Sigmoid colon (tissue), 7 donors: ENCODE data around the gene SLC25A1. TPM values are rescaled to one million over a fixed set of nuclear protein-coding genes. Genes with fewer than 3 reads are reported as not detected.
"Not testable (repeated sequence)": the region's sequence is repeated elsewhere in the genome, so short reads cannot be mapped to it uniquely, and the experiment has no call there.

Source experiments
- DNase-seq: peaks from one replicate; pipeline ENCODE4 v3.0.0-alpha.2; 2019
- H3K27ac ChIP-seq, 4 donors: fragments of 200-600 bp; sonication (generic); one replicate each; pipeline ENCODE4 v1.5.1; 2016 to 2019; ENCODE audit warnings: mild to moderate bottlenecking in 1 of 4
- H3K27me3 ChIP-seq, 3 donors: fragments of 200-600 bp; sonication (generic); one replicate each; pipeline ENCODE4 v1.5.1; 2019; ENCODE audit warnings: mild to moderate bottlenecking in 1 of 3
- H3K36me3 ChIP-seq, 4 donors: fragments of 200-600 bp; sonication (generic); one replicate each; pipeline ENCODE4 v1.5.1; 2016 to 2019
- H3K4me1 ChIP-seq, 4 donors: fragments of 200-600 bp; sonication (generic); one replicate each; pipeline ENCODE4 v1.5.1; 2017 to 2019
- H3K4me3 ChIP-seq, 4 donors: fragments of 200-600 bp; sonication (generic); one replicate each; pipeline ENCODE4 v1.5.1; 2017 to 2019; ENCODE audit warnings: mild to moderate bottlenecking in 2 of 4, moderate library complexity in 1 of 4
- H3K9me3 ChIP-seq, 4 donors: fragments of 200-600 bp in 3 of 4; sonication (generic) in 3 of 4; one replicate each; pipeline versions ENCODE4 v1.5.1 to v1.6.1; 2013 to 2019
- CTCF ChIP-seq, 4 experiments: fragments of 450-650 bp in 3 of 4; fragments of 200-600 bp in 1 of 4; IDR thresholded peaks; one replicate each; pipeline ENCODE4 v1.5.1; 2016 to 2019; ENCODE audit warnings: antibody characterized with exemption in 4 of 4, mild to moderate bottlenecking in 3 of 4, moderate library complexity in 2 of 4
- EP300 ChIP-seq, 4 donors: sonication (generic); formaldehyde crosslinking; IDR thresholded peaks; one replicate each; pipeline ENCODE4 v1.6.1; 2017; ENCODE audit warnings: antibody characterized with exemption in 4 of 4
- POLR2A ChIP-seq, 2 donors: fragments of 450-650 bp; IDR thresholded peaks; one replicate each; pipeline ENCODE4 v1.6.1; 2016; ENCODE audit warnings: antibody characterized with exemption in 2 of 2, mild to moderate bottlenecking in 2 of 2, moderate library complexity in 2 of 2
- POLR2AphosphoS5 ChIP-seq, 4 donors: sonication (generic); formaldehyde crosslinking; IDR thresholded peaks; one replicate each; pipeline ENCODE4 v1.6.1; 2017; ENCODE audit warnings: antibody characterized with exemption in 4 of 4
- WGBS, 2 donors: extraction: QIAGEN DNeasy Blood & Tissue Kit; methylation state at CpG; one replicate each; pipeline ENCODE4 v1.1.7; 2013; 5-methylcytosine and 5-hydroxymethylcytosine counted together
- intact Hi-C: fragments of 100-400 bp; cut with DNase I; formaldehyde crosslinking; loops from one replicate; pipeline ENCODE4 v1.15.1; 2023
- polyA plus RNA-seq, 3 donors: library from polyadenylated mRNA; stranded (reverse); fragments of 200-250 nt; gene quantifications; one replicate each; pipeline ENCODE4 v1.2.3, GENCODE V29; 2013
- total RNA-seq, 4 donors: library from RNA; depleted of rRNA; stranded (reverse); fragments of >200 nt; gene quantifications; one replicate each; pipeline ENCODE4 v1.1.0, GENCODE V29; 2016
- donor health status: healthy with polysubstance abuse.
- donor health status: Bipolar disorder and iron deficiency.
- donor health status: healthy.

SLC25A1 gene
- total and polyA plus RNA-seq, 7 donors, result 28.2 to 146 (median 45.3) TPM

GRCh38 chr22:19168088-19168890 lies 10.2 kb downstream of the SLC25A1 start:
- H3K4me3 ChIP-seq, result no peak overlapping the region
- H3K27me3 ChIP-seq, result peaks cover 7 to 59% (median 37%) of the 10 kb centered on the region in 3 donors
- DNase-seq, result no peak
- H3K4me1 ChIP-seq, result peaks cover 0 to 37% (median 35%) of the 10 kb centered on the region in 4 donors
- 23 to 59% methylated on average over 17 of the region's 17 CpGs for WGBS, 2 donors
- H3K27ac ChIP-seq, result no peak overlapping the region
- intact Hi-C loops, result no loop called here
- no peaks in the 10 kb centered on the region for H3K9me3 ChIP-seq
- TF ChIP-seq CTCF (IDR thresholded peaks at IDR 0.05) (no peak), EP300 (IDR thresholded peaks at IDR 0.05) (no peak), POLR2A (IDR thresholded peaks at IDR 0.05) (no peak), POLR2AphosphoS5 (IDR thresholded peaks at IDR 0.05) (no peak)
- H3K36me3 ChIP-seq, result no peaks in the 10 kb centered on the region

DNA sequence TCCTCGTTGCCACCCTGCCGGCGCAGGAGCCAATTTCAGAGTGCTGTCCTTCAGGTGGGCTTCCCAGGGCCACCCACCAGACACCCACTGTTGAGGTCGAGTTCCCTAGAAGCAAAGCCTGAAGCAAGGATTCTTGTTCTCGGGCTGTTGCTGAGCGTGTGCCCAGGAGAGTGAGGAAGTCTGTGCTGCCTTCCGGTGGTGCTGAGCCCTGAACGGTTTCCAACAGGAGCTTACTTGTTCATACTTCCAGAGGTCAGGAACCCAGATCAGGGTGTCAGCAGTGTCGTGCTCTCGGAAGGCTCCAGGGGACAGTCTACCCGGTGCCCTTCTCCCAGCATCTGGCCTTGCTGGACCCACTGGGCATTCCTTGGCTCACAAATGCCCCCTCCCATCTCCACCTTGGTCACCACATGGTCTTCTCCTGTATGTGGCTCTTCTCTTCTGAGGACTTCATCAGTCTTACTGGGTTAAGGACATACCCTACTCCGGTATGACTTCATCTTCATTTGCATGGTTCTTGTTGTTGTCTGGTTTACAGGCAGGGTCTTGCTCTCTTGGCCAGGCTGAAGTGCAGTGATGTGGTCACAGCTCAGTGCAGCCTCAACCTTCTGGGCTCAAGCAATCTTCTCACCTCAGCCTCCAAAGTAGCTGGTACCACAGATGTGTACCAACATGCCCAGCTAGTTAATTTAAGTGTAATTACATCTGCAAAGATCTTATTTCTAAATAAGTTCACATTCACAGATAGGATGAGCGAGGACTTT lies 11.2 kb downstream of the SLC25A1 start:
- no peak for DNase-seq
- H3K4me3 ChIP-seq, result no peak overlapping the region
- no peaks in the 10 kb centered on the region for H3K36me3 ChIP-seq
- no peaks in the 10 kb centered on the region for H3K9me3 ChIP-seq
- no peak overlapping the region for H3K27ac ChIP-seq
- H3K4me1 ChIP-seq, result peaks cover 0 to 27% (median 25%) of the 10 kb centered on the region in 4 donors
- intact Hi-C loops, result no loop called here
- peaks cover 7 to 63% (median 41%) of the 10 kb centered on the region in 3 donors for H3K27me3 ChIP-seq
- TF ChIP-seq CTCF (IDR thresholded peaks at IDR 0.05) (no peak), POLR2AphosphoS5 (IDR thresholded peaks at IDR 0.05) (no peak), POLR2A (IDR thresholded peaks at IDR 0.05) (no peak), EP300 (IDR thresholded peaks at IDR 0.05) (no peak)
- WGBS, 2 donors, result 75 to 80% methylated on average over 13 of the region's 13 CpGs

DNA sequence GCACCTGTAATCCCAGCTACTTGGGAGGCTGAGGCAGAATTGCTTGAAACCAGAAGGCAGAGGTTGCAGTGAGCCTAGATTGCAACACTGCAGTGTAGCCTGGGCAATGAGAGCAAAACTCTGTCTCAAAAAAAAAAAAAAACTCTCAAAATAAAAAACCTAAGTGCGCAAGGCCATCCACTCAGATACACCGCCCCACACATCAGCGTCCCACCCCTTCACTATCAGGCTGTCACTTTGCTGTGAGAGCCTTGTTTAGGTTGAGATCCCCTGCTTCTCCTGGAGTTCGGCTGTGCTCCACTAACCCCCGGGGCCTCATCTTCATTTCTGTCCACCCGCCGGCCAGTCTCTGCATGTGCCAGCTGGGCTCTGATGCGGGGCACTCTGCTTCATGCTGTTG lies 12.1 kb downstream of the SLC25A1 start:
- Histone ChIP-seq H3K9me3 (no peaks in the 10 kb centered on the region), H3K4me3 (no peak overlapping the region), H3K27ac (no peak overlapping the region), H3K27me3 (peaks cover 7 to 68% (median 41%) of the 10 kb centered on the region in 3 donors), H3K36me3 (no peaks in the 10 kb centered on the region), H3K4me1 (peaks cover 0 to 21% (median 21%) of the 10 kb centered on the region in 4 donors)
- TF ChIP-seq EP300 (IDR thresholded peaks at IDR 0.05) (no peak), POLR2A (IDR thresholded peaks at IDR 0.05) (no peak), CTCF (IDR thresholded peaks at IDR 0.05) (no peak), POLR2AphosphoS5 (IDR thresholded peaks at IDR 0.05) (no peak)
- no peak for DNase-seq
- WGBS, 2 donors, result 83 to 86% methylated on average over 8 of the region's 8 CpGs
- intact Hi-C loops, result no loop called here

- peaks cover 0 to 5% (median 5%) of the 10 kb centered on the region in 4 donors for H3K4me1 ChIP-seq
- no peak overlapping the region for H3K4me3 ChIP-seq
- no peak for DNase-seq
- no peak for TF ChIP-seq CTCF (IDR thresholded peaks at IDR 0.05)
- no peaks in the 10 kb centered on the region for H3K9me3 ChIP-seq
- intact Hi-C loops, result no loop called here
- no peaks in the 10 kb centered on the region for H3K36me3 ChIP-seq
- WGBS, 2 donors, result 95% methylated on average over 6 of the region's 6 CpGs
- peaks cover 6 to 67% (median 39%) of the 10 kb centered on the region in 3 donors for H3K27me3 ChIP-seq
- no peak overlapping the region for H3K27ac ChIP-seq
Measured at GRCh38 chr22:19164425-19164824, 14.1 kb downstream of the SLC25A1 start.

GRCh38 chr22:19158649-19159048 lies 19.9 kb downstream of the SLC25A1 start:
- H3K4me3 ChIP-seq, H3K36me3 ChIP-seq, intact Hi-C loops, H3K27ac ChIP-seq, H3K9me3 ChIP-seq, H3K4me1 ChIP-seq, DNase-seq: not testable (repeated sequence)
- peaks cover 0 to 30% (median 7%) of the 10 kb centered on the region in 3 donors for H3K27me3 ChIP-seq
- 87 to 89% methylated on average over 11 of the region's 11 CpGs for WGBS, 2 donors

DNA sequence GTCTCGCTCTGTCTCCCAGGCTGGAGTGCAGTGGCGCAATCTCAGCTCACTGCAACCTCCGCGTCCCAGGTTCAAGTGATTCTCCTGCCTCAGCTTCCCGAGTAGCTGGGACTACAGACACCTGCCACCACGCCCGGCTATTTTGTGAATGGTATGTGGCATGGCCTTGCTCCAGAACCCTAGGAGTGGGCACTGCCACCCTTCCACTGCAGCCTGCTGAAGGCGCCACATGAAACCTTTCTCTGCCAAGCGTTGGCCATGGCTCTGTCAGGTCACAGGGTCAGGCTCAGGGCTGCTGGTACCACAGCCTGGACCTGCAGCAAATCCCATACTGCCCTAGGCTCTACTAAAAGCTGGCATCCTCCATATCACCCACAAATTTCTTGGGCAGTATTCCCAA lies 22.4 kb downstream of the SLC25A1 start:
- intact Hi-C loops, DNase-seq, H3K9me3 ChIP-seq, H3K4me3 ChIP-seq, H3K27ac ChIP-seq, H3K4me1 ChIP-seq, H3K36me3 ChIP-seq: not testable (repeated sequence)
- peaks cover 5 to 40% (median 25%) of the 10 kb centered on the region in 3 donors for H3K27me3 ChIP-seq
- 62 to 84% methylated on average over 9 of the region's 9 CpGs for WGBS, 2 donors
